DLD1 (cell line): ENCODE measurements around the gene IFTAP.

Experiments
- in situ Hi-C: cut with HindIII; loops from 2 replicates; pipeline ENCODE4 v1.10.0; 2017; ENCODE audit warnings: low sequenced_read_pairs

The IFTAP gene

DNA sequence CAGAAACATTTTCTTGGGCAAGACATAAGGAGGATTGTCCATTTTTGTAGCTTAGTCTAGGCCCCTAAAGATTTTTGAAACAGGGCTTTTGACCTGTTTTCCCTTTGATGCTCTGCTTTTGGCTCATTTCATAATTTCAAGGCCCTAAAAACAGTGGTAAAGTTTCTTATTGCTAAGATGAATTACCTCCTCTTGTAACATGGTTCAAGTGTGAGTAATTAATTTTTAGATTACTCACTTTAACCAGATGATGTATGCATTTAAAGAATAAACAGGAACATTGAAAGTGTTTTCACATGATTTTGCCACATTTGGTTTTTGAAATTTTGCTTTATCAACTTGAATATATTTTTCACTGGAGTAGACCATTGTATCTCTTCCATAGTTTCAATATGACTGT, 2.6 kb downstream of the IFTAP start:
- in situ Hi-C loops = no loop called here

DNA sequence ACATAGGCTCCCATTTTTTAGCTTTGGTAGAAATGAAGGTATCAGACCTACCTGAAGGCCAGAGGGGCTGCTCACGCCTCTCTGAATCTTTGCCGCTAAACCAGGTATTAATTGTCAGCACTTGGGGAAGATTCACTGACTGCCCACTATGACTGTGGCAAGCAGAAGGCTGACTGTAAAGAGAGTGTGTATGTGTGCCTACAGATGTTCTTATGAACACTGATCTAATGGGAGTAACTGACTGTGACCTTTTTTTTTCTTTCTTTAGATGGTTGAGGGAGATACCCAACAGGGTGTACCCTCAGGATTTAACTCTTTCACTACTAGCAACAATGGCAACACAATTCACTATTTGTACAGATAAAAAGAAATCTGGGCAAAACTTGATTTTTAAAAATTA, 3.7 kb downstream of the IFTAP start, which contains the start of gene RAG2:
Gene RAG2, minus strand, starts transcription at position 186 of the 400 bp plus-strand sequence. CDS start 4,068 bp downstream, outside the sequence.
- in situ Hi-C loops = no loop called here

DNA sequence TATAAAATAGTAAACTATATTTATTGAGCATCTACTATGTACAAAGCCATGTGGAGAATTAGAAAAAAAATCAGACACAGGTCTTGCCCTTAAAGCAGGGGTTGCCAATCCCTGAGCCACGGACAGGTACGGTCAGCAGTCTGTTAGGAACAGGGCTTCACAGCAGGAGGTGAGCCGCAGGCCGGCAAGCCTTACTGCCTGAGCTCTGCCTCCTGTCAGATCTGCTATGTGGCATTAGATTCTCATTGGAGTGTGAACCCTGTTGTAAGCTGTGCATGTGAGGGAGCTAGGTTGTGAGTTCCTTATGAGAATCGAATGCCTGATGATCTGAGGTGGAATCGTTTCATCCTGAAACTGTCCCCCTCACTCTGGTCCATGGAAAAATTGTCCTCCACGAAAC, 5.9 kb downstream of the IFTAP start:
- in situ Hi-C loops = no loop called here

DNA sequence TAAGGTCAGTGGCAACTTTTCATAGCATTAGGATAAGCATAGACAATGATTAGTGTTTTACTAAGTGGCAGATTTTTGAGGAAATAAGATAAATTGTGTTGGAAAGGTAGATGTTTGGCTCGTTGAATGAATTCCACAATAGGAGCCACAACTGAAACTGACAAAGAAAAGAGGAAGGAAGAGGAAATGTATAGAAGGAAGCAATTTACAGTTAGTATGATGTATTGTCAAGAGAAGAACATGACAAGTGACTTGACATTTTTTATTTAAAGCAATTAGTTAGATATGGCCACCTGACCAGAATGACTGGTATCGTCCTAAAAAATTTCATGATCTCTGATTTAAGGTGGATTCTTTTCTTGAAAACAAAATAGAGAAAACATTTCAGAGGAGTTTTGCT, 6.9 kb downstream of the IFTAP start:
- in situ Hi-C loops = no loop called here

DNA sequence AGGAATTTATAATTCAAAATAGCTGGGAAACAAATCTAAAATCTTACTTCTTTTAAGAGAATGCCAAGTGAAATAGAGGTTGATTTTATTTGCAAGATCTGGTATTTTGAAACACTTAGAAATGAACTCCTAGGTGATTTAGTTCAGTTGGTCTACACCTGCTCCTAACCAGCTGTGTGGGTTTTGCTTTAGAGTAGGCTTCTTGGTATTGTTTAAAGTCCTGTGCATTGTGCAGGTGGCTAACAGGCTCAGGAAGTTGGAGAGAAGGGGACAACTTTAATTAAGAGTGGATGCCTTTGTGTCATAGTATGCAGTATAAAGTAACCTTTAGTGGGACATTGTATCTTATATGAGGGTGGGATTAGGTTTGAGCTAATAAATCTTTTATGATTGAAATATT, 7.8 kb downstream of the IFTAP start:
- in situ Hi-C loops = no loop called here

DNA sequence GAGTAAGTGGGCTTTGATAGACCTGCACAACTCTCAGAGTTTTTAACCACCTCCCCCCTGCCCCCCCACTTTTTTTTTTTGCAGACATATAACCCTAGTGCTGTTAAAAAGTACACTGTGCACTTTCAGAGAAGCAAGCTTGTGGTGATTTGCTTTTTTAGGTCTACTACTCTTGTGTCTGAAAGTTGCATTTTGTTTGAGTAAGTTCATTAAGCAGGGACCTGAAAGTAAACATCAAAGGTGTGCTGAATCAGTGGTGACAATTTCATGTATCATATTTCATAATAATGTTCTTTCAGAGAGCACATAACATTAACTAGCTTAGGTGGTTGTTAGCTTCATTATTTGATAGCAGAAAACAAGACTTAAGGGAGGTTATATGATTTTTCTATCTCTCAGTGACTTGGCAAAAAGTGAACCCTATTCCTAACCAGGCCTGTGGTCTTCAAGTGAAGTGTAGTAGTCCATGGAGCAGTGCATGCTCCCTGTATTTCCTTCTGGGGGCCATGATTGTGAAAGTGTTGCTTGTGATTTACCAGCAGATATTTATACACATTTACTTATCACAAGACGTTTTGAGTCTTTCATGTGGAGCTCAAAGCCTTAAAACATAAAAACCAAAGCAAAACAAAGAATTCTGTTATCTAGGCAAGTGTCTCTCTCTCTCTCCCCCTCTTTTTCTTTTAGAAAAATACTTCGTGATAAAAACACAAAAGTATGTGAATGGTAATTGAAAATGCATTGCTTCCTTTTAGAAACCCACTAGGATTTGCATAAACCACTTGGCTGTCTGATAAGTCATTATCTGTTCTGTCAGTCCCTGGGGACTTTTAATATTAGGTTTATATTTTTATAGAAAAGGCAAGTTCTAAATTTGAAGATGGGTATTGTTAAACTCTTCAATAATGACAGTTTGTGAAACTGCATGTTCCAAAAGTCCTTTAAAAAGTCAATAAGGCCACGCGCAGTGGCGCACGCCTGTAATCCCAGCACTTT, 11.2 kb downstream of the IFTAP start:
- in situ Hi-C loops = no loop called here

DNA sequence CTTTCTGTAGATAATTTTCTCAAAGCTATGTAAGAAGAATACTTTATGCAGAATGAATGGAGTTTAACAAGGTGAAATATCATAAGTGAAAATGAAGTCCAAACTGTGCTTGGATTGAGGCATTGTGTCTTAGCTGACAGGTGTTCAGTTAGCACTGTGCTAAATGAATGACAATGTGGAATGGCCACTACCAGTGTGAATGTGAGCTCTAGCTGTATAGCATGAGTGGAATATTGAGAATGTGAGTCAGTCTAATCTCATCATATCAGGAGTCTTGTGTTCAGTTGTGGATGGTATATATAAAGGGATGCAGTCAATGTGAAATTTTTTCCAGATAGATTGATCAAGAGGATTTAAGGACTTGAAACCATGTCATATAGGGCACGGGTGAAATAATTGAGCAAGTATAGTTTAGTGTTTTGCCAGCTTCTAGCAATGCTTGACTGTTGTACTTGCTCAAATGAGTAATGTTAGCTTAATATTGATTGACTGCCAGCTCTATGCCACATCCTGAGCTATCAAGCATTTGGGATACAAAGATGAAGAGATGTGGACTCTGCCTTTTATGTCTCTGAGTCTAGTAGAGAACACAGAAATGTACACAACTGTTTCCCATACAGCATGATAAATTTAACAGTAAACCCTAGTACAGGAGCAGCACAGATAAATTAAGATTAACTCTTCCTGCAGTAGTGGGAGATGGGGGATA, 14.3 kb downstream of the IFTAP start:
- in situ Hi-C loops = no loop called here

DNA sequence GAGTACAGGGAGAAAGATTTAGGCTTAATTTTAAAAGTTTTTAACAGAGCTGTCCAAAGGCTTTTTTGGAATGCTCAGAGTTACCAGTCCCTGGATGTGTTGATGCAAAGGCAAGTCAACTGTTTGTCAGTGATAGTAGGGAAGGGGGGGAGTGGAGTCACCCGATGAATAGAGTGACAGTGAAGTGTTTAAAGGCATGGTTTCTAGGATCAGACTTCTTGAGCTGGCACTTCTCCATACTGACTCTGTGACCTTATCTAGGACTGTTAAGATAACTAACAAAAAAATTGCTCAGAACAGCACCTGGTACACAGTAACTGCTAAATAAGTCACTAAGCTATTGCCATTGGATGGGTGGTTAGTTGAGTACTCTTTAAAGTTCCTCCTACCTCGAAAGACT, 15.1 kb downstream of the IFTAP start:
- in situ Hi-C loops = no loop called here

DNA sequence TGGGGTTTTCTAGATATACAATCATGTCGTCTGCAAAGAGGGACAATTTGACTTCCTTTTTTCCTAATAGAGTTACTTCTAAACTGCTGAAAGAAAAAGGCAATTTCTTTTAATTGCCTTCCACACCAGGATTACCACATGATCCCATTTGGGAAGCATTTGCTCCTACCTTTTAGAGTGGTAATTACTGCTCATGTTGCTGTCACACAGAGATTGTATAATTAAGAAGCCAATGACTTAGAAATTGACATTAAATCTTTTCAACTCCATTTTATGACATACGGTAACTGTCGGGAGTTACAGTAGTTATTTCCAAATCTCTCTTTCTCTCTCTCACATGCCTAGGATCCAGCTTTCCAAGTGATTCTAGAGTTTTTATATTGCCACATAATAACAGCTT, 21.5 kb downstream of the IFTAP start:
- in situ Hi-C loops = no loop called here

DNA sequence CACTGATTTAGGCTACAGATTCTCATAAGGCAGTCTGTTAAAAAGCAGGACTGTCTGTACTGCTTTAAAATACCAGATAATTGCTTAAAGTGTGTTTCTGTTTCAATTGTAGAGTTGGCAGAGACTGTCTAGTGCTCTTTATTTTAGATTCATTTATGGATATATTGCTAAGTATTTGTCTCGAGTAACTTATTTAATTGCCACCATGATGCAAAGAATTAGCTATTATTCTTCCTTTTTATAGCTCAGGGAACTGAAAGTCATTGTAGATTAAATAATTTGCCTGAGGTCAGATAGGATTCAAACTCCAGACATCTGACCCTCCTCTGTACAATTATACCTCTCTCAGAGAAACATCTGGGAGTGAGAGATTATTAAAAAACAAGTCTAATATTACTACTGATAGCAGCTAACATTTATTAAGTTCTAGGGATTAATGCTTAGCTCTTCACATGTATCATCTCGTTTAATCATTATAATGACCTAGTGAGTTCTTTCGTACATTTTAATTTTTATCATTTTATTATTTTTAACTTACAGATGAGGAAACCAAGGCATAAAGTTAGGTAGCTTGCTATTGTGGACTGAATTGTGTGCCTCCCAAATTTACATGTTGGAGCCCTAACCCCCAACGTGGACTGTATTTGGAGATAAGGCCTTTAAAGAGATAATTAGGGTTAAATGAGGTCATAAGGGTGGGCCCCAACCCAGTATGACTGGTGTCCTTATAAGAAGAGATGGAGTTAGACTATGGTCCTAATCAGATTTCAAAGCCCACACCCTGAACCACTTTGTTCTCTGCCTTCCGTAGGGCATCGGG, 23.5 kb downstream of the IFTAP start:
- in situ Hi-C loops = no loop called here

DNA sequence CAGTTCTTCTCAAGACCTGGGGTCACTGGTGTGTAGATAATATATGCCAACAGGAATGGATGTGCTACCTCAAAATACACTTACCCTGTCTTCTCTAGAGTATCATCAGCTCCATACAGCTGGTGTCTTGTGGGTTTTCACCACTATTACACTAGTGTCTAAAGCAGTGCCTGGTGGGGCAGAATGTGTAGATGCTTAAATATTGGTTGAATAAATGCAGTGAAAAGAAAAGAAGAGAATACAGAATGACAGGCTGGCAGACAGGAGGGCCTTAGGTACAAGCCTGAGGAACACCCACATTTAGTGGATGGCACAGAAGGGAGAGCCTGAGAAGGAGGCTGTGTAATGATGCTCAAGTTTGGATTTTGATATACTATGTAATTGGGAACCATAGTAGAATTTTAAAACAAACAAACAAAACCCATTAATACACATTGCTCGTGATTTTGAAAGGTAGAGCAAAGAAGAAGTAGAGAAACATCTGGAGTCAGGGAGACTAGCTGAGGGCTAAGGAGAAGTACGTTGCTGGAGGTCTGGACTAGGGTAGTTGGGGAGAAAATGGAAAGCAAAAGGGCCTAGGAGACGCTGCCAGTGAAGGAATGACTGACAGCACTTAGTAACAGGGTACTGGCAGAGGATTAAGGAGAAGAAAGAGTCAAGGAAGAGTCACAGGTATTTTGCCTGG, 24.2 kb downstream of the IFTAP start:
- in situ Hi-C loops = no loop called here

DNA sequence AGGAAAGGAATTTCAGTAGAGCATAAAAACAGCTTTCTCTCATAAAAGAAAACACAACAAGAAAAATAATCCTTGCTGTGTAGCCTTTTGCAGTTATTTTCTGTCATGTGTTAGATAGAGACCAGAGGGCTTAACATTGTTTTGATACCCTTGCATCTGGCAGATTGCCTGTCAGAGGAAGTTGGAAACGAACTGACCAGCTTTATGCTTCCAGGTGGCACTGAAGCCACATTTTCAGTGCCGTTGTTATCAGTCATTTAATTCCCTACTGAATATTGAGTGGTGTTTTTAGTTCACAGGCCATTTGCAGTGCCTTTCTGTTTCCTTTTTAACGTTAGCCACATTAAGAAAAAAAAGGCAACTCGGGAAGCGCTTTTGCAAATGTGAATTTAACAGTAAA, 25.2 kb downstream of the IFTAP start:
- in situ Hi-C loops = no loop called here

DNA sequence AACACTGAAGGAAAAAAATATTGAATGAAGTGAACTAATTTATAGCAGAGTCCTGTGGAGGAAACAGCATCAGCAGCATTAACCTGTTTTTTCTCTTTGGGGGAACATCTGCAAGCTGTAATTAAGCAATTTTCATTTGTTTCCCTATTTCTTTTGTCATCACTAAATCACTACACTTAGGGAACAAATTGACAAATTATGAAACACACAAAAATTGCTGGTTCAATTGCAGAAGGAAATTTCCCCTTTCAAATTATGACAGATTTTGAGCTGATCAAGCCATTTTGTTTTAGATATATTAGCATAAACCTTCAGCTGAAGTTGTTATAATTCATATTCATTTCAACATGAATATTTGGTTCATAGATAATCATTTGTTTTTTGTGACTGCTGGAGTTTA, 25.9 kb downstream of the IFTAP start:
- in situ Hi-C loops = no loop called here

DNA sequence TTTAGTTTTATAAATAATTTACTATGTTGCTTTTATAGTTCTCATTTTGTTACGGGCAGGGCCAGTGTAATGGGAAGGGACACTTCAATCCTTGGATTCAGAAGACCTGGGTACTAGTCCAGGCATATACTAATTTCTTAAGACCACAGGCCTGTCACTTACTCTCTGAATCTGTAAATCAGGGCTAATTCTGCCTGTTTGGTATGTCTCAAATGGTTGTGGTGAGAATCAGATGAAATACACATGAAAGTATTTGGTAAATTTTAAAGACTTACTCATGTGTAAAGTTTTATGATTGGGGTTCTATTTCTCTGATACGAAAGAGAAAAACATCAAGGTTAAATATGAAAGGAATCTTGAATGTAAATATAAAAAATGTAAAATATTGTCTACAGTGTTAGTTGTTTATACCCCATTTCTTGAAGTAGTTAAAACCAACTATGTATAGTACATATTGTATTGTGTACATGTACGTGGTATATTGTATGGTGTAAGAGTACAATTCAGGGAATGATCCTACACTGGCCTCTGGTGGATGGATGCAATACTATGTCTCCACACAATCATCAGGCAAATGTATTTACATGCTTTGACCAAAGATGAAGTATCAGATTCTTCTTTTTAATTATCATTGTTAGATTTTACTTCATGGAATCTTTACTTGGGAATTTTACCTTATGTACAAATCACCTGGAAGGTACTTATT, 28.3 kb downstream of the IFTAP start:
- in situ Hi-C loops = no loop called here

DNA sequence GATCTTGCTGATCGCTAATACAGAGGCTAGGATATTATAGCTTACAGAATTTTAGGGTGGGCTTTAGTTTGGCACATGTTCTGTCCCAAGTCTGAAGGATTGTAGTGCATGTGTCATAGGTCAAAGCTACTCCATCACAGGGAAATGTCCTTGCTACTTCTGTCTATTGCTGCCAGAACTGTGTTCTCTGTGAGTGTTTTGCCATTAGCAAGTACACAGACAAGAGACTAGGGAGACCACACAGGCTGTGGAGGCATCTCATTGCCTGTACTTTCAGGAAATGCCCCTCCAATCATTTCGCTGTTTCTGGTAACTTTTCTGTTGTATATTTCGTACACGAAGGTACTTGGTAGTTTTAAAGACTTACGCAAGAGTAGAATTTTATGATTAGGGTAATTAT, 29.2 kb downstream of the IFTAP start:
- in situ Hi-C loops = no loop called here

DNA sequence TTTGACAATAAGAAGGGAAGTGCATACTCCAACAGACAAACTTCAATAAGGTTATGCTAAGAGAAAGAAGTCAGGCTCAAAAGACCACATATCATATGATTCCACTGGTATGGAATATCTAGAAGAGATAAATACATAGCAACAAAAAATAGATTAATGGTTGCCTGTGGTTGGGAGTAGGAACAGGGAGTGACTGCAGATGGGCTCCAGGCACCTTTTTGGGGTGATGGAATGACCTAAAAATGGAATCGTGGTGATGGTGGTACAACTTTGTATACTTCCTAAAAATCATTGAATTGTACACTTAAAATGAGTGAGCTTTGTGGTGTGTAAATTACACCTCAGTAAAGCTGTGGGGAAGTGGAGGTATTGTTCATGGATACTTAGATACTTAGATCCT, 32.7 kb downstream of the IFTAP start:
- in situ Hi-C loops = no loop called here

DNA sequence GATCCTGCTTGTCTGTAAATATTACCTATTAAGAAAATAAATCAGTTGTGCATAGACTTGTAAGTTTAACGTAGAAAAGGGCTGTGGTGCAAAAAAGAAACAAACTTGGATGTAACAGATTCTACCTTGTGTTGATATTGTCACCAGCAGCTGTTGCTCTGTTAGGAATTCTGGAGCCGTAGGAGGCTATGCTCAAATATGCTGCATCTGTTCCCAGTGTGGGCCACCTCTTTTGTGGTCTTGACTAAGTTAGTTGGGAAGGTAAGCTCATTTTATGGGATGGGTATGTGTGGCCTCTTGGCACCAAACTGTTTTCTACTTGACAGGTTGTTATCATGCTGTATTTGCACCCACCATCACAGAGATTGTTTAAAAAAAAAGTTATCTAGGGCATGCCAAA, 33.2 kb downstream of the IFTAP start:
- in situ Hi-C loops = no loop called here

DNA sequence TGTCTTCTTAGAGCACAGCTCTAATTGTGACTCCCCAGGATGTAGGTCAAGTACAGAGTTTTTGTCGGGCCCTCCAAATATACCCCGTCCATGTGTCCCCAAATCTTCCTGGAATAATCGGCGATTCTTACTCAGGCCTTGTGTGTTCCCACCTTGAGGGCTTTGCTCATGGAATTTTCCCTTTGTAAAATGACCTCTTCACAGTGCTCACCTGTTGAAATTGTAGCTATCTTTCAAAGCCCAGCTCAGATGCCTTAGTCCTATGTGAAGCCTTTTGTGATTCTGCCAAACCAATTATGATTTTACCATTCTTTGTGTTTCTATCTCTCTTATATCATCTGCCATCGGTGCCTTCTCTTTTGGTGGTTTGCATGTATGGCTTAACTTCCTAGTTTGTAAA, 33.8 kb downstream of the IFTAP start:
- in situ Hi-C loops = no loop called here

DNA sequence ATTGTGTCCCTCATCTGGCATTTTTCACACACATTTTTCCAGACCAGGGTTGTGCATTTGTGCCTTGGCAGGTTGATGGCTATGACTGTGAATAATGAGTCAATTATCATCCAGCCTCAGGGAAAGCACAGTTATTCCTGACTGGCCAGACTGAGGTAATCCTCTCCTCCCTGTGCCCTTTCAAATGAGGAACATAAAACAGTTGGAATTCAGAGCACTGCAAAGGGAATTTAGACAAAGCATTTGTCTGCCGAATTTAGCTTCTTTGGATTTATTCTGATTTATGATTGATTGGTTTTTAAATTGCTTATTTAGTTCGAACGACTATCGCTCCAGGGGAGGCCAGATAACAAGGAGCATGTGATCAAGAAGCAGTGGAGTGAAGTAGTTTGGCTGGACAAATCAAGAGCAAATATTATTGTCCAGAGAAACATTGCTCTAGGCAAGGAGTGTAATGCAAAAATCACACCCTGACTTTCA, 34.5 kb downstream of the IFTAP start:
- in situ Hi-C loops = no loop called here

DNA sequence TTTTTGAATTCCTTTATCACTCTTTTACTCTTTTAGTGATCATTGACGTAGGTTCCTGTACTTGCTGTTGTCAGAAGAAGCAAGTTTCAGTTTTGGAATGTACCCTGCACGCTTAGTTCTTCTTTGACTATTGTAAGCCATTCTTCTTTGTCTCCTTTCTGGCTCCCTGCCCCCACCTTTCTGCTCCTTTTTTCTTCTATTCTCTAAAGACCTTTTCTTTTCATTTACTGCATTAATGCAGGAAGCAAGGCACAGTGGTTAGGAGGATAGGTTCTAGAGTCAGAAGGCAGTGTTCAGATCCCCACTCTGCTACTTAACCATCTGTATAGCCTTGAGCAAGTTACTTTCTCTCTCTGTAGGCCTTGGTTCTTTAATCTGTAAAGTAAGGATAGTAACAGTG, 37.5 kb downstream of the IFTAP start:
- in situ Hi-C loops = no loop called here
